Measurements from ENCODE around the gene CCDC66. TPM values are rescaled to one million over a fixed set of nuclear protein-coding genes. Genes with fewer than 3 reads are reported as not detected.

The CCDC66 gene
- total RNA-seq, 4 donors from 2014 or later, result 15.2 to 38.5 (median 36.9) TPM

GRCh38 chr3:56654460-56654859 is 97.5 kb downstream of the CCDC66 start:
- peaks cover 0 to 87% of the 10 kb centered on the region in 2 donors for H3K36me3 ChIP-seq
- ATAC-seq, result no peak
- no peak for TF ChIP-seq CTCF (IDR thresholded peaks at IDR 0.05)
- TF ChIP-seq EP300 (IDR thresholded peaks at IDR 0.05), result no peak
- TF ChIP-seq POLR2A (IDR thresholded peaks at IDR 0.05), result no peak
- no peak for TF ChIP-seq POLR2AphosphoS5 (IDR thresholded peaks at IDR 0.05)
- H3K4me3 ChIP-seq, result no peak overlapping the region
- no peaks in the 10 kb centered on the region for H3K9me3 ChIP-seq
- H3K27me3 ChIP-seq, result no peaks in the 10 kb centered on the region
- H3K4me1 ChIP-seq, result peaks cover 0 to 18% (median 0%) of the 10 kb centered on the region in 3 donors
- WGBS, 2 donors (ENCODE audit: low coverage in 1 of 2), result 91% methylated on average over 1 of the region's 1 CpG; no CpG with 5 or more reads in 1 of the 2 donors
- H3K27ac ChIP-seq, result no peak overlapping the region

- Histone ChIP-seq H3K27ac (no peak overlapping the region), H3K36me3 (peaks cover 0 to 89% of the 10 kb centered on the region in 2 donors), H3K27me3 (no peaks in the 10 kb centered on the region), H3K4me1 (peaks cover 0 to 9% (median 0%) of the 10 kb centered on the region in 3 donors), H3K9me3 (no peaks in the 10 kb centered on the region), H3K4me3 (no peak overlapping the region)
- ATAC-seq, result no peak
- 88 to 92% methylated on average over 1 of the region's 1 CpG for WGBS, 2 donors (ENCODE audit: low coverage in 1 of 2)
- TF ChIP-seq POLR2AphosphoS5 (IDR thresholded peaks at IDR 0.05), result no peak
- TF ChIP-seq EP300 (IDR thresholded peaks at IDR 0.05), result no peak
- TF ChIP-seq POLR2A (IDR thresholded peaks at IDR 0.05), result no peak
- TF ChIP-seq CTCF (IDR thresholded peaks at IDR 0.05), result no peak
These were observed 98.7 kb downstream of the CCDC66 start for GRCh38 chr3:56655709-56656108.

- no peak overlapping the region for H3K27ac ChIP-seq
- peaks cover 3 to 98% of the 10 kb centered on the region in 2 donors for H3K36me3 ChIP-seq
- no peak overlapping the region for H3K4me3 ChIP-seq
- ATAC-seq, result no peak
- no peaks in the 10 kb centered on the region for H3K27me3 ChIP-seq
- H3K4me1 ChIP-seq, result no peaks in the 10 kb centered on the region
- 100% methylated on average over 2 of the region's 2 CpGs; no CpG with 5 or more reads in 1 of the 2 donors for WGBS, 2 donors (ENCODE audit: low coverage in 1 of 2)
- no peaks in the 10 kb centered on the region for H3K9me3 ChIP-seq
- TF ChIP-seq POLR2A (IDR thresholded peaks at IDR 0.05) (no peak), EP300 (IDR thresholded peaks at IDR 0.05) (no peak), POLR2AphosphoS5 (IDR thresholded peaks at IDR 0.05) (no peak), CTCF (IDR thresholded peaks at IDR 0.05) (no peak)
These were observed 107.8 kb downstream of the CCDC66 start for GRCh38 chr3:56664823-56665222.

GRCh38 chr3:56667973-56668579 is 111.1 kb downstream of the CCDC66 start:
- TF ChIP-seq POLR2A (IDR thresholded peaks at IDR 0.05) (no peak), CTCF (IDR thresholded peaks at IDR 0.05) (no peak), POLR2AphosphoS5 (IDR thresholded peaks at IDR 0.05) (no peak), EP300 (IDR thresholded peaks at IDR 0.05) (no peak)
- ATAC-seq, result no peak
- WGBS, 2 donors (ENCODE audit: low coverage in 1 of 2), result 86 to 89% methylated on average over 3 of the region's 3 CpGs
- Histone ChIP-seq H3K4me3 (no peak overlapping the region), H3K27me3 (no peaks in the 10 kb centered on the region), H3K4me1 (no peaks in the 10 kb centered on the region), H3K27ac (no peak overlapping the region), H3K36me3 (peaks cover 3 to 91% of the 10 kb centered on the region in 2 donors), H3K9me3 (no peaks in the 10 kb centered on the region)

Other genes starting within 250 kb of the CCDC66 start
- 1 to 10 TPM in 3 of 4 donors, under 1 TPM in 1; 0.81 to 2.9 (median 1.6) TPM for gene ERC2, start 88.7 kb upstream of the CCDC66 start, total RNA-seq
- 10 to 100 TPM; 65.2 to 87.4 (median 76.1) TPM for gene TASOR, start 126.1 kb downstream of the CCDC66 start, total RNA-seq
- 10 to 100 TPM; 10.1 to 21.6 (median 10.5) TPM for gene ARHGEF3, start 244.8 kb downstream of the CCDC66 start, total RNA-seq

Measured in gastroesophageal sphincter (tissue), 4 donors.